NK-92 (cell line): ENCODE measurements around the gene NAV3.

Source experiments
- DNase-seq: peaks from one replicate; lab custom pipeline; 2025; ENCODE audit not compliant: unreplicated experiment; lab: John Stamatoyannopoulos, UW

Gene NAV3

DNA sequence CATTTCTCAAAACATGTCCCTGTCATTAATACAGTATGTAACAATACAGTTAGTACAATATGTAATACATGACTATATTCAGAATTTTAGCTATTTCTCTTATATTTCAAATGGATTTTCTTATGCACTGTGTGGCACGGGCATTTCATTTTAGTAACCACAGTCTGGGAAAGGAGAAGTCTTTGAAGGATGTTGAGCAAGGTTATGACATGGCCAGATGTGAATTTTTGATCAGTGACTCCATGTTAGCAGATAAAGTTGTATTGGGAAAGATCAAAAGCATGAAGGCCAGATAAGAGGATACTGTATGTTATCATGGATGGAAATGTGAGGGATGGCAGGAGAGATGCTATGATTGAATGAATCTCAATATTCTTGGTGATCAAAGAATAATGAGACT is 285.2 kb downstream of the NAV3 start:
- DNase-seq: no peak

DNA sequence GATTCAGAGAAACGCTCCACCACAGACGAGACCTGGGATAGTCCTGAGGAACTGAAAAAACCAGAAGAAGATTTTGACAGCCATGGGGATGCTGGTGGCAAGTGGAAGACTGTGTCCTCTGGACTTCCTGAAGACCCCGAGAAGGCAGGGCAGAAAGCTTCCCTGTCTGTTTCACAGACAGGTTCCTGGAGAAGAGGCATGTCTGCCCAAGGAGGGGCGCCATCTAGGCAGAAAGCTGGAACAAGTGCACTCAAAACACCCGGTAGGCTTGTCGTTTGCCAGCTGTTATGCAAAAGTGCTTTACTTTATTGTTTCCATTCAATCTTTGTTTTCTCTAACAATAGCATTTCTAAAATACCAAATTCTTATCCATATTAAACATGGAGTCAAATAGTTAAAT is 287.3 kb downstream of the NAV3 start:
- DNase-seq: no peak

DNA sequence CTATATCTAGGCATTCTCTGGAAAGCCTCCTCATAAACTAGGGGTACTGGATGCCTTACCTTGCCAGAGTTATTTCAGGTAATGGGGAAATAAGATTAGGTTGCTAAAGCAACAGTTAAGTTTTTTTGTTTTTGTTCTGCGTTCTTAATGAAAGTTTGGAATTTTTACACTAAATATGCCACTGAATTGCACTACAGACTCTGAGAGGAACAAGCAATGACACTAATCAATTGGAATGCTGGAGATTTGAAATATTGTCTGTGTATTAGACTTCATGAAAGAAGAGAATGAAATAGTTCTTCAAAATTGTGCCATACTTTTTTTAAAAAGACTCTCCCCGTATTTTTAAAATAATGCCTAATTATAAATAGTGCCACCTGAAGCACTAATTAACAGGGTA is 287.8 kb downstream of the NAV3 start:
- no peak for DNase-seq

DNA sequence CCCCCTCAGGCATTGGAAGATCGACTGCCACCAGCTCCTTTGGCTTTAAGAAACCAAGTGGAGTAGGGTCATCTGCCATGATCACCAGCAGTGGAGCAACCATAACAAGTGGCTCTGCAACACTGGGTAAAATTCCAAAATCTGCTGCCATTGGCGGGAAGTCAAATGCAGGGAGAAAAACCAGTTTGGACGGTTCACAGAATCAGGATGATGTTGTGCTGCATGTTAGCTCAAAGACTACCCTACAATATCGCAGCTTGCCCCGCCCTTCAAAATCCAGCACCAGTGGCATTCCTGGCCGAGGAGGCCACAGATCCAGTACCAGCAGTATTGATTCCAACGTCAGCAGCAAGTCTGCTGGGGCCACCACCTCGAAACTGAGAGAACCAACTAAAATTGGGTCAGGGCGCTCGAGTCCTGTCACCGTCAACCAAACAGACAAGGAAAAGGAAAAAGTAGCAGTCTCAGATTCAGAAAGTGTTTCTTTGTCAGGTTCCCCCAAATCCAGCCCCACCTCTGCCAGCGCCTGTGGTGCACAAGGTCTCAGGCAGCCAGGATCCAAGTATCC is 288.7 kb downstream of the NAV3 start:
- DNase-seq: no peak

DNA sequence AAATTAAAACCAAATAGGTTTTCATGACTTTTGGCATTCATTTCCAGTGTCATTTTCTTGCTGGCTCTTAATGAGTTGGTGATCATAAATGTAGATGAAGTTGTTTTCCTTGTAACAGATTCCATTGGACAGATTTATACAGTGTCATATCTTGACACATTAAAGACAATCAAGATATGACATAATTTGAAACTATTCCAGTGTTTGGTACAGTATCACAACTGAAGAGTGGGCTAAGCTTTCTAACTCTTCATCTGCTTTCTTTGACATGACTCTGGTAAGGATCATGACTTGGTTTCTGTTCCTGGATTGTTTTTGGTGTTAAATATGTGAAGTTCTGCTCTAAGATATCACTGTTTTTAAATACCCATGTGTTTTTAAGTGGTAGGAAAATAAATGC is 289.6 kb downstream of the NAV3 start:
- DNase-seq: no peak

DNA sequence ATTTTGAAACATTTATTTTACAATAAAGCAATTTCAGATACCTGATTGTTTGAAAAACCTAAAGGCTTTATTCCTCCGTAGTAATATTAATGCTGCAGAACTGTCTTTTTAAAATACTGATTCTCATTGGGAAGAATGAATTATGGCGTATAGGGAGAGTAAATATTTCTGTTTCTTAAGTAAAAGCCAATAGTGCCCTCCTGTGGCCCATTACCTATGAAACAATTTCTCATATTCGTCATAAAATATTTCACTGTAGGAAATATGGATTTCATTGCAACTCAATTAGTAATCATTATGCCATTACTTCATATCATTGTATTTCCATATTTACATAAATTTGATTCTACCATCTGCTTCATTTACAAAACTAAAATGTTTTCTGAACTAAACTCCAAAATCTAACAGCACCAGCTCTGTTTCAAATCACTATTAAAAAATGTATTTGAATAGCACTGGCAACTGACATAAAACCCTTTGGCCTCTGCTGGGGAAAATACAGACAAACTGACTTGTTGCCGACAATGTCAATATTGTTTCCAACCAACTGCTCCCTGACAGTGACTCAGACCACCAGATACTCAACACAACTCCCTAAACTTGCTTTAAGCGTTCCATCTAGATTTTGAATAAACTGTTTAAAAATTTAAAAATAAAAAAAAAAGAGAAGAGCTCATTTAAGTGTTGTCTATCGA is 290.3 kb downstream of the NAV3 start:
- DNase-seq: no peak

DNA sequence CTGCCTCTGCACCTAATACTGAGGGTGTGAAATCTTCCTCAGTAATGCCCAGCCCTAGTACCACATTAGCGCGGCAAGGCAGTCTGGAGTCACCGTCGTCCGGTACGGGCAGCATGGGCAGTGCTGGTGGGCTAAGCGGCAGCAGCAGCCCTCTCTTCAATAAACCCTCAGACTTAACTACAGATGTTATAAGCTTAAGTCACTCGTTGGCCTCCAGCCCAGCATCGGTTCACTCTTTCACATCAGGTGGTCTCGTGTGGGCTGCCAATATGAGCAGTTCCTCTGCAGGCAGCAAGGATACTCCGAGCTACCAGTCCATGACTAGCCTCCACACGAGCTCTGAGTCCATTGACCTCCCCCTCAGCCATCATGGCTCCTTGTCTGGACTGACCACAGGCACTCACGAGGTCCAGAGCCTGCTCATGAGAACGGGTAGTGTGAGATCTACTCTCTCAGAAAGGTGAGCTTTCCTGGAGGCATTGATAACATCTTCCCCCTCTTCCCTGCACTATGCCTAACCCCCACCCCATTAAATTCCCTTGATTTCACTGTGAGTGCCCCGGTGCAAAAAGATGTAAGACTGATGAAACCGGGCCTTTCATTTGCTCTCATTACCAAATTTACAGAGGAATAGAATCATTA is 291.4 kb downstream of the NAV3 start:
- no peak for DNase-seq

DNA sequence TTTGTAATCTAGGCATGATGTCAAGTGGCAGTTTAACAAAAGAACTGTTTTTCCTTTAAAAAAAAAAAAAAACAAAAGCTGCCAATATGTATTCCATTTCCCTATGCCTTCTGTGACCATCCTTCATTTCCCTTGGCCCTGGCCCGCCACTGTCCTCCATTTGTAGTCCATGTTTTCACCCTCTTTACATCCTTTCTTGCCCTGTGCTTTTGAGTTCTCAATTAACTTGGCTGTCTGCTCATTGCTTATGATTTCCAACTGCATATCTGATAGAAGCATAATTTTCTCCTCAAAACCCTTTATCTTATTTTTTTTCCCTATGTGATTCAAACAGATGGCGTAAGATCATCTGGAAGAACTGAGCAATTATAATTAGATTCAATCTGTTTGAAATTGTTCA is 297.5 kb downstream of the NAV3 start:
- no peak for DNase-seq

DNA sequence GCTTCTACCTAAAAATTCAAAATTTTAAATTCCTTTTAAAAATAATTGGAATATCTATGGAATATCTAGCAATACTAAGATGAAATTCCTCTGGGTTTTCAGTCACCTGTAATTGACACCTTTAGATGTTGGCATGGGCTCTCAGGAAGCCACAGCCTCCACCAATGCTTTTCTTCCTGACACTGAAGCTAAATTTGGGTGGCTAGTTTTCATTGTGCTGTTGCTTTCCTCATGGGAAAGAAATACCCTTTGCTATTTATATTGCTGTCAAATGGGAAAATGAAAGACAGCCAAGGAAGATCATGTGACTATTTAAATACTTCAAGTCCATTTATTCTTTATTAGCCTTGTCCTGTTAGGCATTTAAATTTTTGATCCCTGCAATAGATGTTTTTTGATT is 313.0 kb downstream of the NAV3 start:
- no peak for DNase-seq

DNA sequence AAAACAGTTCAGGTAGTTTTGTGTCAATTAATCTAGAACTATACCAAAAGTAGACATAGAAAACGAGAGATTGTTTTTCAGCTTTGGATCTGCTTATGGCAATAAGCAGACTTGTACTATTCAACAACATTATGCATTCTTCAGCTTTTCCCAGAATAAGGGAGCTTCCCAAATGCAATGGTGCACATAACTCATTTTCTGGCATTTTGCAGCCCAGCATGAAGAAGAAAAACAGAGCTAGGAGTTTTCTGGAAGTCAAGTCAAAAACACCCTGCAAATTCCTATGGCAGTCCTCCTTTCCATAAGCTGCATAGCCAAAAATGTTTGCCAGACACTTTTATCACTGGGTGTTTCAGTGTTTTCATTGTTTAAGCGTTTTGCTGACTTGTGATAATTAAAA is 314.7 kb downstream of the NAV3 start:
- DNase-seq: no peak

DNA sequence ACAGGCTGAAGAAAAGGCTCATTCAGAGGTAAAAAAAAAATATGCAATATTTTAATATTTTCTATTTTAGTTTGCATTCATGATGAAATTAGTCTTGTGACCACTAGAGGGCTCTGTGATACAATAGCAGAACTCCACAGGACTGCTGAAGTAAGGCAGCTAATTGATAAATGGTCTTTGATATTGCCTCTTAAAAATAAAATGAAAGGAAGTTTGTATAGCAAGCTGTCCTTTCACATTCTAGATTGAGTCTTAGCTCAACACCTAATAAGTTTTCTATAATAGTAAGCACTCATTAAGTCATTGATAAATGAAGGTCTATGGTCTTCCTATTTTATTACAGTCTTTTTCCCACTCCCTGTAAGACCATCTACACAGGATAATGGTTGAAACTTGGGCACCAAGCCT is 315.7 kb downstream of the NAV3 start:
- no peak for DNase-seq

DNA sequence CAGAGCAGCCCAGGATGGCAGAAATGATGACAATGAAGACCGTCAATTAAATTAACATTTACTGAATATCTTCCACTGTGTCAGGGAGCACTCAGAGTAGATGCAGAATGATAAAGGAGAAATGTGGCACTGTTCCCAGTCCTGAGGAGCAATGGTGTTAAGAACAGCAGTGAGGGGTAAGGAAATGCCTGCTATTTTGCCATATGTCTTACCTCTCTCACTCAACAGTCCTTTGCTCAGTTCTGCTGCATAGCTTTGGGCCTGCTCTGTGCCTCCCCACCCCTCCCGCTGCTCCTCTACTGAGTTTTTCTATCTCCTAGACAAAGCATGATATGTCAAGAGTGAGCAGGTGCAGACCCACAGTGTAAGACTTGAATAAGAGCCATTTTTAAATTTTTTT is 318.8 kb downstream of the NAV3 start:
- DNase-seq: no peak

DNA sequence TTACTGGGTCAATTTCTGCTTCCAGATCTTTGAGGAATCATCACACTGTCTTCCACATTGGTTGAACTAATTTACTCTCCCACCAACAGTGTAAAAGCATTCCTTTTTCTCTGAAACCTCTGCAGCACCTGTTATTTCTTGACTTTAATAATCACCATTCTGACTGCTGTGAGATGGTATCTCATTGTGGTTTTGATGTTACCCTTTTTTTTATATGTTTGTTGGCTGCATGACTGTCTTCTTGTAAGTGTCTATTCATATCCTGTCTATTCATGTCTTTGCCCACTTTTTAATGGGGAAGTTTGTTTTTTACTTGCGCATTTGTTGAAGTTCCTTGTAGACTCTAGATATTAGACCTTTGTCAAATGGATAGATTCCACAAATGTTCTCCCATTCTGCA is 324.9 kb downstream of the NAV3 start:
- no peak for DNase-seq

DNA sequence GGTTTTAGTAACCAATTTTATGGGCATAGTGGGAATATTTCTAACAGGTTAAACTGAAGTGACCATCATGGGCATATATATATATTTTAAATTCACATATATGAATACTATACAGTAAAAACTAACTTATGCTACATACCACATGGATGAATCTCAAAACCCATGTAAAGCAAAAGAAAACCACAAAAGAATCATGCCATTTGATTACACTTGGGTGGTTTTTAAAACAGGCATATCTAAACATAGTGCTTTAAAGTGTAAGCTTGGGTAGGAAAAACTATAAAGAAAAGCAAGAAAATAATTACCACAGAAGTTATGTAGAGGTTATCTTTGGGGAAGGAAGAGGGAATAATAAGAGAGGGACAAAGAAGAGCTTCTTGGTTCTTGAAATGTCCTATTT is 326.1 kb downstream of the NAV3 start:
- no peak for DNase-seq

DNA sequence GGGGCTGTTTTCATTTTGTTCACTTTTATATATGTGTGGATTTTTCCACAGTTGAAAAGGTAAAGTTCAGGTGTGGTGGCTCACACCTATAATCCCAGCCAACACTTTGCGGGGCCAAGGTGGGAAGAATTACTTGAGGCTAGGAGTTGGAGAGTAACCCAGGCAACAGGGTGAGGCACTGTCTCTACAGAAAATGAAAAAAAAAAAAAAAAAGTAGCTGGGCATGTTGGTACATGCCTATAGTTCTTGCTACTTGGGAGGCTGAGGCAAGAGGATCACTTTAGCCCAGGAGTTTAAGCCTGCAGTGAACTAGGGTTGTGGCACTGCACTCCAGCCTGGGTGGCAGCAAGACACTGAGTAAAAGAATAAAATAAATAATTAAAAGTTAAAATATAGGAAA is 326.5 kb downstream of the NAV3 start:
- no peak for DNase-seq

DNA sequence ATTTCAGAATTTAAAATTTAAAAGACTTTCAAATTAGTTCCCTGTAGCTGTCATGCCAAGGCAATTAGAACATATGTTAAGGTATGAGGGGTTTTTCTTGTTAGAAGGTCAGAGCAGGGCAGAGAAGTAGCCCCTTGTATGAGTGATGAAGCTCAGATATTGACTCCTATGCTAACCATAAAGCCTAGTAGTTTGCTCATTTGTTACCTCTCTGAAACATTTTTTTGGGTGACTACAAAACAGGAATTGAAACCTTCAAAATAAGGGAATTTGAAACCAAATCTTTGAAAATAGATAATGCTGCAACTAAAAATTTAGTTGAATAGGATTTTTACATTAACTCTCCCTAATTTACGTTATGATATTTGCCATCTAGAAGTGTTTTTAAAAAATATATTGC is 333.5 kb downstream of the NAV3 start:
- DNase-seq: no peak

DNA sequence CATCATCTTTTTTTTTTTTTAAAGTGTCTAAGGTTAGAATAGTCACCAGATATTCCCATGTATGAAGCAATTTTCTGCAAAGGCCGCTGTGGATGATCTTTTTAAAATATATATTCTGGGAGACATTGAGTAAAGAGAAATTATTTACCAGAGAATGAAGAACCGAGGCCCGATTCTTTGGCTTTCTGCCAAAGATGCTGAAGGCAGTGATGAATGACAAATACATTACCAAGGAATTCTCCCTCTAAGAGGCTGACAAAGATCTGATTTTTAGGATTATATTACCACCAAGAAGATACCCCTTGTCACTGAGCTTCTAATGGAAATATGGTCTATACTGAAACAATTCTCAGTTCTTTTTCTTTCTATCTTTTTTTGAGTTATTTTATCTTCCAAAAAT is 336.8 kb downstream of the NAV3 start:
- DNase-seq: no peak

DNA sequence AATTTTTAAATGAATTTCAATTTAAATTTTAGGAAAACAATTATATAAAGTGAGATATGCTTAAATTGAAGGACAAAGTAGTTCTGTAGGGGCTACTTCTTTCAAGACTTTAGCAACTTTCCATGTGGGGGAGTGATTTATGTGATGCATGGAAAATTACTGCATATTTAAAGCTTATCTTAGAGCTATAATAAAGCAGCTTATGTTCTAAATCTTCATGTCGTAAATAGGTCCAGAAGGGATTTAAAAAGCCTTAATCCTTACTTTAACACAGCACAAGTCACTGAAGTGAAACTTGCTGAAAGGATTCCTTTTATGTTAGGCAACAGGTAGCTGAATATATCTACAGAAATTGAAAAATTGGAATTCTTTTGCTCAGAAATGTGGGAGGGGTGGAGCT is 340.4 kb downstream of the NAV3 start:
- DNase-seq: no peak

DNA sequence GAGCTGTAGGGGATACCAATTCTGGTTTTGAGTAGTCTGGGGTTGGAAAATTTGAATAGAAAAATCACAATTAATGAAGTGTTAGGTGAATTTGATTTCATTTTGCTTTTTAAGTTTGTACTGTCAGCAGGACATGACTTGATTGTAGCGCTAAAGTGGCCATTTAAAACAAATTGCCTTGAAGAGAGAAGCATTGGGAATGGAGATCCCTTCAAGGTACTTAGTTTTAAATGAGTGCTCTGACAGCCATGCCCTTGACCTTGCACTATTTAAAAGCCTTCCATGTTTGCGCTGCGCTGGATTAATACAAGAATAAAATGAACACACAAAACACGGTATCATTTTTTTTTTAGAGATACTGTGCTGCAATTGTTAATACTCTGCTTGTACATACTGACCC is 345.9 kb downstream of the NAV3 start:
- DNase-seq: no peak

DNA sequence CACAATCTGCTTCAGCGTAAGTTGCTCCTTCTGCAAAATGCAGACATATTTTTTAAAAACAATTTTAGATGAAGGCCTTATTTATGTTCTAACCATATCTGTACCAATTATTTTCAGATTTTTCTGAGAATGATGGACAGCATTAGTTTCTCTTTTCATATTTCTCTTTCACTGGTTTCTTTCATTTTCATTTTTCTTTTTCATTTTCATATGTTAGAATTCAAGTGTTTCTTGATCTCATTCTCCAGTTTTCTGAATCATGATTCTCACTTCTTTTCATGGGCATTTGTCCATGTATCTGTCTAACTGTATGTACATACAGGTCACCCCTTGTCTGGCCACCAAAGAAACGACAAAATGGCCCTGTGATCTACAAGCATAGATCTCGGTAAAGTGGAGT is 346.6 kb downstream of the NAV3 start:
- DNase-seq: no peak

DNA sequence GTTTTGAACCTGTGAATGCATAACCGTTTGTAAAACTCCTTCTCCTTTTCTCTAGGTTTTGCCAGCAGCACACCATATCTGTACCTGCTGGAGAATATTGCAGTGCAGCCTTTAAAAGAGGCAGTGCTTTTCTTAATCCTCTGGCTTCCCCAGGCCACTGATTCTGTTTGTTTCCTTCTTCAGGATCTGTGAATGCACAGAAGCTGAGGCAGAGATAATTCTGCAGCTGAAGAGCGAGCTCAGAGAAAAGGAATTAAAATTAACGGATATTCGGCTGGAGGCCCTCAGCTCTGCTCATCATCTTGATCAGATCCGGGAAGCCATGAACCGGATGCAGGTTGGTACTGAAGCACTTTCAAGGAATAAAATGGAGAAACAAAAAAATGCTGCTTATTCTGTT is 348.7 kb downstream of the NAV3 start:
- no peak for DNase-seq

DNA sequence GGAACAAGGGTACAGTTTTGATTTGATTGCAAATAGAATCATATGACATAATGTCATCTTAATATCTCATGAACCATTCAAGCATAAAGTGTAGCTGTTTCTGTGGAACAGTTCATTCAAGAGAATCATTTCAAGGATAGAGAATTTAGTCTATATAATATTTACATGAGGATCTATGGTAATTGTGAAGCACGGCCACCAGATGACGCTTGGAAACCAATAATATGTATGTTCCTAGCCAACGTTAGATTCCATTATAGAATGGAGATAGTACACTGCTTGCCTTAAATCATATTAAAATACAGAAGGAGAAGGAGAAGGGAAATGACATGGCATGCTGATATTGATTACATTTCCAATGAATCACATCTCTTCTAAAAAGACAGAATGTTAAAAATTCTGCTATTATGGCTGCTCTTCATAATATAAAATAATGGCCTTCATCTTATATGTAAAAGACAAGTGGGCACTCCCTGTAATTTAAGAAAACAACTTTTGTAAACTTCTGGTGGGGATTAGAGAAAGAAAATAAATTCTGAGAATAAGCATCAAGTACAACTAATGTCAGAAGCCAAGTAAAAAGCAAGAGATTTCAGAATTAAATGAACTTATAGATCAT is 351.0 kb downstream of the NAV3 start:
- DNase-seq: no peak
